DND-41 (cell line): Measurements from ENCODE around the gene MCOLN3.
"Not testable (repeated sequence)": the region's sequence is repeated elsewhere in the genome, so short reads cannot be mapped to it uniquely, and the experiment has no call there.

Source experiments
- ATAC-seq: fragments of 200-7000 bp; cut with Tn5 transposase; 3 replicates; pipeline ENCODE4 v1.9.1; 2021; ENCODE audit warnings: low read depth; ENCODE audit not compliant: insufficient read depth
- DNase-seq: peaks from one replicate; pipeline ENCODE4 v3.0.0-alpha.2; 2020
- H2AFZ ChIP-seq: 2 replicates; pipeline ENCODE4 v1.6.0; 2012; ENCODE audit warnings: low read depth, low read length
- H3K27ac ChIP-seq: 2 replicates; pipeline ENCODE4 v1.5.1; 2012; ENCODE audit warnings: low read length, inconsistent platforms
- H3K27me3 ChIP-seq: fragments of 200-600 bp; sonication (generic); 2 replicates; pipeline ENCODE4 v1.6.0; 2012; ENCODE audit warnings: low read length, mild to moderate bottlenecking, inconsistent platforms; ENCODE audit not compliant: insufficient read depth, poor library complexity
- H3K36me3 ChIP-seq: 2 replicates; pipeline ENCODE4 v1.5.1; 2012; ENCODE audit warnings: low read length, inconsistent platforms; ENCODE audit not compliant: insufficient read depth
- H3K4me1 ChIP-seq: 2 replicates; pipeline ENCODE4 v1.5.1; 2012; ENCODE audit warnings: mild to moderate bottlenecking, low read length; ENCODE audit not compliant: insufficient read depth
- H3K4me2 ChIP-seq: 2 replicates; pipeline ENCODE4 v1.6.0; 2012; ENCODE audit warnings: mild to moderate bottlenecking, moderate library complexity, low read length, inconsistent platforms; ENCODE audit not compliant: insufficient read depth
- H3K4me3 ChIP-seq, 2 experiments: fragments of 200-600 bp in 1 of 2; shearing (Covaris generic) in 1 of 2; 2 replicates each; pipeline ENCODE4 v1.5.1; 2012 to 2016; ENCODE audit warnings: inconsistent platforms in 2 of 2, low read length in 2 of 2, mild to moderate bottlenecking in 2 of 2, low read depth in 1 of 2, moderate library complexity in 1 of 2
- H3K79me2 ChIP-seq: 2 replicates; pipeline ENCODE4 v1.6.0; 2012; ENCODE audit warnings: low read length, inconsistent platforms; ENCODE audit not compliant: insufficient read depth
- H3K9ac ChIP-seq: 2 replicates; pipeline ENCODE4 v1.6.0; 2012; ENCODE audit warnings: low read depth, mild to moderate bottlenecking, inconsistent platforms, low read length, moderate library complexity
- H3K9me3 ChIP-seq: 2 replicates; pipeline ENCODE4 v1.5.1; 2012; ENCODE audit warnings: low read length, moderate library complexity, mild to moderate bottlenecking, inconsistent platforms; ENCODE audit not compliant: insufficient read depth, severe bottlenecking
- H4K20me1 ChIP-seq: 2 replicates; pipeline ENCODE4 v1.6.0; 2012; ENCODE audit warnings: low read length; ENCODE audit not compliant: insufficient read depth
- EZH2 ChIP-seq: IDR thresholded peaks from 3 replicates; pipeline ENCODE4 v1.6.1; 2012; ENCODE audit warnings: borderline replicate concordance, low read depth, mild to moderate bottlenecking, moderate library complexity, low read length, inconsistent platforms; ENCODE audit not compliant: severe bottlenecking
- TF ChIP-seq, protein P1 (sequence below): IDR thresholded peaks from 2 replicates; pipeline ENCODE4 v1.5.1; 2012; ENCODE audit warnings: borderline replicate concordance, low read length, moderate library complexity, mild to moderate bottlenecking; ENCODE audit not compliant: poor library complexity, severe bottlenecking; ENCODE audit errors: extremely low read depth

MCOLN3 gene

DNA sequence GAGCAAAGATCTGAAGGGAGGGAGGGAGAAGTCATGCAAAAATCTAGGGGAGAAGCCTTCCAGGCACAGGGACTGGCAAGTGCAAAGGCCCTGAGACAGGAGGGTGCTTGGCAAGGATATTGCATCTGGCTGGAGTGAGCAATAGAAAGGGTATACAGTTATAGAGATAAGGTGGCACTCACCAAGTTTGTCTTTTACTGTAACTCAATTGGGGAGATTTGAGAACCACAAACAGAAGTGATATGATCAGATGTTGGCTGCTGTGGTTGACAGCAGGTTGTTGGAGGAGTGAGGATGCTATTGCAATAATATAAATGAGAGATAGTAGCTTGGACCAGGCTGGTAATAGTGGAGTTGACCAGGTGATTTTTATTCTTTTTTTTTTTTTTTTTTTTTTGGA is 25.6 kb downstream of the MCOLN3 start:
- Histone ChIP-seq H3K9ac (no peak overlapping the region), H3K36me3 (no peaks in the 10 kb centered on the region), H3K27ac (no peak overlapping the region), H3K4me2 (no peak overlapping the region), H3K4me3 (no peak overlapping the region), H2AFZ (no peak overlapping the region), H3K4me1 (no peaks in the 10 kb centered on the region), H4K20me1 (no peaks in the 10 kb centered on the region), H3K9me3 (no peaks in the 10 kb centered on the region), H3K79me2 (no peaks in the 10 kb centered on the region), H3K27me3 (no peaks in the 10 kb centered on the region)
- TF ChIP-seq, protein P1, sequence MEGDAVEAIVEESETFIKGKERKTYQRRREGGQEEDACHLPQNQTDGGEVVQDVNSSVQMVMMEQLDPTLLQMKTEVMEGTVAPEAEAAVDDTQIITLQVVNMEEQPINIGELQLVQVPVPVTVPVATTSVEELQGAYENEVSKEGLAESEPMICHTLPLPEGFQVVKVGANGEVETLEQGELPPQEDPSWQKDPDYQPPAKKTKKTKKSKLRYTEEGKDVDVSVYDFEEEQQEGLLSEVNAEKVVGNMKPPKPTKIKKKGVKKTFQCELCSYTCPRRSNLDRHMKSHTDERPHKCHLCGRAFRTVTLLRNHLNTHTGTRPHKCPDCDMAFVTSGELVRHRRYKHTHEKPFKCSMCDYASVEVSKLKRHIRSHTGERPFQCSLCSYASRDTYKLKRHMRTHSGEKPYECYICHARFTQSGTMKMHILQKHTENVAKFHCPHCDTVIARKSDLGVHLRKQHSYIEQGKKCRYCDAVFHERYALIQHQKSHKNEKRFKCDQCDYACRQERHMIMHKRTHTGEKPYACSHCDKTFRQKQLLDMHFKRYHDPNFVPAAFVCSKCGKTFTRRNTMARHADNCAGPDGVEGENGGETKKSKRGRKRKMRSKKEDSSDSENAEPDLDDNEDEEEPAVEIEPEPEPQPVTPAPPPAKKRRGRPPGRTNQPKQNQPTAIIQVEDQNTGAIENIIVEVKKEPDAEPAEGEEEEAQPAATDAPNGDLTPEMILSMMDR = no peak
- TF ChIP-seq EZH2 = no peak
- ATAC-seq (peak; percentile 33; the same call in 1 of the 3 replicates), DNase-seq (no peak)

- Histone ChIP-seq H3K4me1 (no peaks in the 10 kb centered on the region), H3K36me3 (no peaks in the 10 kb centered on the region), H3K79me2 (no peaks in the 10 kb centered on the region), H4K20me1 (no peaks in the 10 kb centered on the region), H3K4me2 (no peak overlapping the region), H3K9me3 (no peaks in the 10 kb centered on the region), H2AFZ (no peak overlapping the region), H3K9ac (no peak overlapping the region), H3K27me3 (no peaks in the 10 kb centered on the region), H3K27ac (no peak overlapping the region), H3K4me3 (no peak overlapping the region)
- DNase-seq = no peak
- no peak for ATAC-seq
- no peak for TF ChIP-seq EZH2
- TF ChIP-seq, protein P1 = no peak
Observed at GRCh38 chr1:85019994-85020393, 28.3 kb downstream of the MCOLN3 start.

DNA sequence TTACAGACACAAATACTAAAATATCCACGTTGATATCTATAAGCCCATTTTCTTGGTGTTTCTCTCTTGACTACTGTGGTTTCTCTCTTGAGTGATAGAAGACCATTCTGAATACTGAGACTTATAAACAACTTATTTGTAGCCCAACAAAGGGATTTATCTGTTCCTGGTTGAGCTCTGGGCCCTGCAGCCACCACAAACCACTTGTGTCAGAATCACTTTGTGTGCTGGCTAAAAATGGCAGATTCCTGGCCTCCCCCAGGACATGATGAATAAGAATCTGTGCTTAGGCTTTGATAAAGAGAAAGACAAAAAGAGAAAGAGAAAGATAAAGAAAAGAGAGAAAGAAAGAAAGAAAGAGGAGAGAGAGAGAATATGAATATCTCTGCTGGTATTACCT is 32.5 kb downstream of the MCOLN3 start:
- Histone ChIP-seq H3K9ac (no peak overlapping the region), H3K9me3 (no peaks in the 10 kb centered on the region), H3K36me3 (no peaks in the 10 kb centered on the region), H3K27ac (no peak overlapping the region), H3K27me3 (no peaks in the 10 kb centered on the region), H3K4me3 (no peak overlapping the region), H3K4me2 (no peak overlapping the region), H3K79me2 (no peaks in the 10 kb centered on the region), H4K20me1 (no peaks in the 10 kb centered on the region), H3K4me1 (no peaks in the 10 kb centered on the region), H2AFZ (no peak overlapping the region)
- no peak for TF ChIP-seq EZH2
- TF ChIP-seq, protein P1 = no peak
- DNase-seq (no peak), ATAC-seq (no peak)

DNA sequence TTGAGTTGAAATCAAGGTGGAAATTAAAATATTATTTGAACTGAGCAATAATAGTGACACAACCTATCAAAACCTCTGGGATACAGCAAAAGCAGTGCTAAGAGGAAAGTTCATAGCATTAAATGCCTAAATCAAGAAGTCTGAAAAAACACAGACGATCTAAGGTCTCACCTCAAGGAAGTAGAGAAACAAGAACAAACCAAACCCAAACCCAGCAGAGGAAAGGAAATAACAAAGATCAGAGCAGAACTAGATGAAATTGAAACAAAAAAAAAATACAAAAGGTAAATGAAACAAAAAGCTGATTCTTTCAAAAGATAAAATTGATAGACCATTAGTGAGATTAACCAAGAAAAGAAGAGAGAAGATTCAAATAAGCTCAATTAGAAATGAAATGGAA is 42.7 kb downstream of the MCOLN3 start:
- DNase-seq, H3K4me2 ChIP-seq, H3K4me1 ChIP-seq: not testable (repeated sequence)

More for the DNA sequence above, 42.7 kb downstream of the MCOLN3 start:
- ATAC-seq, H3K27me3 ChIP-seq, H3K36me3 ChIP-seq, H2AFZ ChIP-seq, H4K20me1 ChIP-seq, H3K4me3 ChIP-seq, H3K9ac ChIP-seq, H3K27ac ChIP-seq, H3K79me2 ChIP-seq, H3K9me3 ChIP-seq: not testable (repeated sequence)
